CD4-positive, alpha-beta T cell (primary cell): ENCODE results near the gene C1orf198. TPM values are rescaled to one million over a fixed set of nuclear protein-coding genes. Genes with fewer than 3 reads are reported as not detected.

Experiments used
- ATAC-seq: fragments of 200-7000 bp; cut with Tn5 transposase; one replicate; pipeline ENCODE4 v1.10.0; 2022; ENCODE audit warnings: mild to moderate bottlenecking; ENCODE audit not compliant: poor library complexity
- CTCF ChIA-PET: fragments of 350-600 bp; sonication (Branson Sonifier 250); formaldehyde crosslinking; loops from one replicate; lab custom pipeline; 2021; ENCODE audit warnings: antibody characterized with exemption, inconsistent platforms; lab: Charles Lee
- POLR2A ChIA-PET: fragments of 350-600 bp; sonication (Branson Sonifier 250); formaldehyde crosslinking; loops from one replicate; lab custom pipeline; 2021; ENCODE audit warnings: antibody characterized with exemption, inconsistent platforms; lab: Charles Lee
- DNase-seq, 14 experiments: peaks; one replicate each; pipeline ENCODE4 v3.0.0-alpha.2; 2013 to 2020; ENCODE audit warnings: mixed read lengths in 2 of 14
- H3K27ac ChIP-seq, 2 donors: one replicate each; pipeline versions ENCODE4 v1.5.1 to v1.7.0; 2013; ENCODE audit warnings: low read length in 2 of 2, low read depth in 1 of 2, mild to moderate bottlenecking in 1 of 2
- H3K27me3 ChIP-seq, 2 experiments: 1 replicate in 1 of 2; 2 replicates in 1 of 2; pipeline versions ENCODE4 v1.6.1 to v1.7.0; 2013; ENCODE audit warnings: low read length in 2 of 2, control low read depth in 1 of 2, mild to moderate bottlenecking in 1 of 2, moderate library complexity in 1 of 2; ENCODE audit not compliant: insufficient read depth in 2 of 2, control insufficient read depth in 1 of 2
- H3K36me3 ChIP-seq: one replicate; pipeline ENCODE4 v1.6.1; 2013; ENCODE audit warnings: low read length, control low read depth; ENCODE audit not compliant: insufficient read depth
- H3K4me1 ChIP-seq: one replicate; pipeline ENCODE4 v1.6.1; 2013; ENCODE audit warnings: low read length, control low read depth; ENCODE audit not compliant: insufficient read depth
- H3K4me3 ChIP-seq: one replicate; pipeline ENCODE4 v1.5.1; 2013; ENCODE audit warnings: mild to moderate bottlenecking, low read length, moderate library complexity
- H3K9me3 ChIP-seq, 2 experiments: 1 replicate in 1 of 2; 2 replicates in 1 of 2; pipeline versions ENCODE4 v1.6.1 to v1.7.0; 2013; ENCODE audit warnings: low read length in 2 of 2, mild to moderate bottlenecking in 2 of 2, control low read depth in 1 of 2, moderate library complexity in 1 of 2; ENCODE audit not compliant: control insufficient read depth in 1 of 2, insufficient read depth in 1 of 2
- H3K27ac Mint-ChIP-seq: one replicate; pipeline ENCODE4 v1.8.0; 2020; ENCODE audit warnings: mixed read lengths
- H3K27me3 Mint-ChIP-seq: one replicate; pipeline ENCODE4 v1.8.0; 2021; ENCODE audit warnings: mixed read lengths
- H3K36me3 Mint-ChIP-seq: one replicate; pipeline ENCODE4 v1.8.0; 2021; ENCODE audit warnings: low read depth, mixed read lengths
- H3K4me1 Mint-ChIP-seq: one replicate; pipeline ENCODE4 v1.8.0; 2021; ENCODE audit warnings: low read depth, mixed read lengths
- H3K4me3 Mint-ChIP-seq: one replicate; pipeline ENCODE4 v1.8.0; 2020; ENCODE audit warnings: mild to moderate bottlenecking, mixed read lengths
- H3K9me3 Mint-ChIP-seq: one replicate; pipeline ENCODE4 v1.8.0; 2020; ENCODE audit warnings: mixed read lengths
- CTCF ChIP-seq: fragments of 200-600 bp; IDR thresholded peaks from one replicate; pipeline ENCODE4 v1.8.0; 2022; ENCODE audit warnings: antibody characterized with exemption, mild to moderate bottlenecking
- intact Hi-C, 2 experiments: fragments of 100-400 bp; cut with DNase I in 1 of 2; cut with micrococcal nuclease in 1 of 2; formaldehyde crosslinking; loops; one replicate each; pipeline versions ENCODE4 v1.15.1 to v1.9.0; 2023 to 2025; cut with DNase I, micrococcal nuclease
- total RNA-seq, 174 experiments: library from RNA in 2 of 174; stranded (reverse) in 2 of 174; gene quantifications; one replicate each; pipeline ENCODE4 v1.2.3 and lab custom pipeline; 2021 to 2026

C1orf198 gene
- total RNA-seq, 2 experiments from 2014 or later = 2.2 TPM

GRCh38 chr1:230827801-230828200, 40.5 kb downstream of the C1orf198 start:
- Histone ChIP-seq H3K9me3 (peaks cover 0 to 5% of the 10 kb centered on the region in 2 experiments), H3K27me3 (no peaks in the 10 kb centered on the region), H3K4me3 (no peak overlapping the region), H3K4me1 (no peaks in the 10 kb centered on the region), H3K36me3 (no peaks in the 10 kb centered on the region), H3K27ac (no peak overlapping the region)
- intact Hi-C loops = no loop called here
- no peak for DNase-seq
- H3K9me3 Mint-ChIP-seq = peaks cover 6% of the 10 kb centered on the region
- no peak overlapping the region for H3K27ac Mint-ChIP-seq
- ChIA-PET CTCF (no interaction called here), POLR2A (no interaction called here)
- H3K36me3 Mint-ChIP-seq = no peaks in the 10 kb centered on the region
- no peak for TF ChIP-seq CTCF
- H3K4me3 Mint-ChIP-seq = no peak overlapping the region
- H3K4me1 Mint-ChIP-seq = no peaks in the 10 kb centered on the region
- ATAC-seq = no peak
- peaks cover 4% of the 10 kb centered on the region for H3K27me3 Mint-ChIP-seq

- H3K9me3 ChIP-seq = peaks cover 0 to 5% of the 10 kb centered on the region in 2 experiments
- no peaks in the 10 kb centered on the region for H3K36me3 ChIP-seq
- TF ChIP-seq CTCF = no peak
- H3K4me1 ChIP-seq = no peaks in the 10 kb centered on the region
- Mint-ChIP-seq H3K27me3 (peaks cover 4% of the 10 kb centered on the region), H3K27ac (no peak overlapping the region), H3K4me1 (no peaks in the 10 kb centered on the region), H3K36me3 (no peaks in the 10 kb centered on the region), H3K4me3 (no peak overlapping the region), H3K9me3 (peaks cover 6% of the 10 kb centered on the region)
- no peak overlapping the region for H3K27ac ChIP-seq
- no peak overlapping the region for H3K4me3 ChIP-seq
- H3K27me3 ChIP-seq = no peaks in the 10 kb centered on the region
- ATAC-seq (no peak), DNase-seq (no peak)
- intact Hi-C loops = no loop called here
- ChIA-PET POLR2A (no interaction called here), CTCF (no interaction called here)
These were observed 41.1 kb downstream of the C1orf198 start for GRCh38 chr1:230827081-230827681.

- H3K27ac Mint-ChIP-seq = no peak overlapping the region
- Histone ChIP-seq H3K4me1 (no peaks in the 10 kb centered on the region), H3K27ac (no peak overlapping the region), H3K9me3 (peaks cover 0 to 4% of the 10 kb centered on the region in 2 experiments), H3K4me3 (no peak overlapping the region), H3K27me3 (no peaks in the 10 kb centered on the region), H3K36me3 (no peaks in the 10 kb centered on the region)
- no peaks in the 10 kb centered on the region for H3K4me1 Mint-ChIP-seq
- H3K4me3 Mint-ChIP-seq = no peak overlapping the region
- CTCF ChIA-PET = no interaction called here
- no peak for TF ChIP-seq CTCF
- ATAC-seq (no peak), DNase-seq (no peak)
- H3K9me3 Mint-ChIP-seq = peaks cover 2% of the 10 kb centered on the region
- POLR2A ChIA-PET = no interaction called here
- intact Hi-C loops = no loop called here
- H3K36me3 Mint-ChIP-seq = no peaks in the 10 kb centered on the region
- H3K27me3 Mint-ChIP-seq = peaks cover 4% of the 10 kb centered on the region
These were observed 42.0 kb downstream of the C1orf198 start for GRCh38 chr1:230826166-230826875.
